HEK293 (cell line): Measurements from ENCODE around the gene METTL24.

ENCODE experiments used
- ATF2 ChIP-seq: fragments of 450-650 bp; formaldehyde crosslinking; IDR thresholded peaks from 2 replicates; pipeline ENCODE4 v1.5.1; 2016; ENCODE audit warnings: missing biosample characterization, missing genetic modification characterization, low read depth
- EGR2 ChIP-seq: fragments of 450-650 bp; formaldehyde crosslinking; IDR thresholded peaks from 2 replicates; pipeline ENCODE4 v1.5.1; 2016; ENCODE audit warnings: low read depth, missing biosample characterization, missing genetic modification characterization
- GFI1B ChIP-seq: fragments of 450-650 bp; formaldehyde crosslinking; IDR thresholded peaks from 2 replicates; pipeline ENCODE4 v1.5.1; 2016; ENCODE audit warnings: missing biosample characterization, missing genetic modification characterization
- ZNF580 ChIP-seq: fragments of 450-650 bp; formaldehyde crosslinking; IDR thresholded peaks from 2 replicates; pipeline ENCODE4 v1.5.1; 2016; ENCODE audit warnings: missing biosample characterization, missing genetic modification characterization
- ZNF629 ChIP-seq: fragments of 450-650 bp; formaldehyde crosslinking; IDR thresholded peaks from 2 replicates; pipeline ENCODE4 v1.5.1; 2017; ENCODE audit warnings: missing biosample characterization, missing genetic modification characterization
- ZNF701 ChIP-seq: fragments of 450-650 bp; formaldehyde crosslinking; IDR thresholded peaks from 2 replicates; pipeline ENCODE4 v1.5.1; 2016; ENCODE audit warnings: missing biosample characterization, missing genetic modification characterization
- TF ChIP-seq, protein P1 (sequence below): fragments of 450-650 bp; formaldehyde crosslinking; IDR thresholded peaks from 2 replicates; pipeline ENCODE4 v1.5.1; 2016; ENCODE audit warnings: missing biosample characterization, missing genetic modification characterization
- TF ChIP-seq, protein P2 (sequence below): fragments of 450-650 bp; formaldehyde crosslinking; IDR thresholded peaks from 2 replicates; pipeline ENCODE4 v1.5.1; 2016; ENCODE audit warnings: missing biosample characterization, missing genetic modification characterization, low read depth
- TF ChIP-seq, protein P3 (sequence below): fragments of 450-650 bp; formaldehyde crosslinking; IDR thresholded peaks from 2 replicates; pipeline ENCODE4 v1.5.1; 2016; ENCODE audit warnings: missing biosample characterization, missing genetic modification characterization, borderline replicate concordance

DNA sequence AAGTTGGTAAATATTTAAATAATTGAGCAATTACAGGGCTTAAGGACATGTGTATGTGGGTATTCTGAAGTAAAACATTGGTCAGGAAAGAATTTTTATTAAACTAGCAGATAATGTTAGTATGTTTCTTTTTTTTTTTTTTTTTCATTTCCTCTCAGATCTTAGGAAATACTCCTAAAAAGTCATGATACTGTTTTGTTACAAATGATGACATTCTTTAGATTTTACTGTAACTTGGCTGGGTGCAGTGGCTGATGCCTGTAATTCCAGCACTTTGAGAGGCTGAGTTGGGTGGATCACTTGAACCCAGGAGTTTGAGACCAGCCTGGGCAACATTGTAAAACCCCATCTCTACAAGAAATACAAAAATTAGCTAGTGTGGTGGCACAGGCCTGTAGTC is 136.4 kb downstream of the METTL24 start:
- TF ChIP-seq, protein P1, sequence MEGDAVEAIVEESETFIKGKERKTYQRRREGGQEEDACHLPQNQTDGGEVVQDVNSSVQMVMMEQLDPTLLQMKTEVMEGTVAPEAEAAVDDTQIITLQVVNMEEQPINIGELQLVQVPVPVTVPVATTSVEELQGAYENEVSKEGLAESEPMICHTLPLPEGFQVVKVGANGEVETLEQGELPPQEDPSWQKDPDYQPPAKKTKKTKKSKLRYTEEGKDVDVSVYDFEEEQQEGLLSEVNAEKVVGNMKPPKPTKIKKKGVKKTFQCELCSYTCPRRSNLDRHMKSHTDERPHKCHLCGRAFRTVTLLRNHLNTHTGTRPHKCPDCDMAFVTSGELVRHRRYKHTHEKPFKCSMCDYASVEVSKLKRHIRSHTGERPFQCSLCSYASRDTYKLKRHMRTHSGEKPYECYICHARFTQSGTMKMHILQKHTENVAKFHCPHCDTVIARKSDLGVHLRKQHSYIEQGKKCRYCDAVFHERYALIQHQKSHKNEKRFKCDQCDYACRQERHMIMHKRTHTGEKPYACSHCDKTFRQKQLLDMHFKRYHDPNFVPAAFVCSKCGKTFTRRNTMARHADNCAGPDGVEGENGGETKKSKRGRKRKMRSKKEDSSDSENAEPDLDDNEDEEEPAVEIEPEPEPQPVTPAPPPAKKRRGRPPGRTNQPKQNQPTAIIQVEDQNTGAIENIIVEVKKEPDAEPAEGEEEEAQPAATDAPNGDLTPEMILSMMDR (tag by site-specific recombination): no peak
- TF ChIP-seq, protein P2, sequence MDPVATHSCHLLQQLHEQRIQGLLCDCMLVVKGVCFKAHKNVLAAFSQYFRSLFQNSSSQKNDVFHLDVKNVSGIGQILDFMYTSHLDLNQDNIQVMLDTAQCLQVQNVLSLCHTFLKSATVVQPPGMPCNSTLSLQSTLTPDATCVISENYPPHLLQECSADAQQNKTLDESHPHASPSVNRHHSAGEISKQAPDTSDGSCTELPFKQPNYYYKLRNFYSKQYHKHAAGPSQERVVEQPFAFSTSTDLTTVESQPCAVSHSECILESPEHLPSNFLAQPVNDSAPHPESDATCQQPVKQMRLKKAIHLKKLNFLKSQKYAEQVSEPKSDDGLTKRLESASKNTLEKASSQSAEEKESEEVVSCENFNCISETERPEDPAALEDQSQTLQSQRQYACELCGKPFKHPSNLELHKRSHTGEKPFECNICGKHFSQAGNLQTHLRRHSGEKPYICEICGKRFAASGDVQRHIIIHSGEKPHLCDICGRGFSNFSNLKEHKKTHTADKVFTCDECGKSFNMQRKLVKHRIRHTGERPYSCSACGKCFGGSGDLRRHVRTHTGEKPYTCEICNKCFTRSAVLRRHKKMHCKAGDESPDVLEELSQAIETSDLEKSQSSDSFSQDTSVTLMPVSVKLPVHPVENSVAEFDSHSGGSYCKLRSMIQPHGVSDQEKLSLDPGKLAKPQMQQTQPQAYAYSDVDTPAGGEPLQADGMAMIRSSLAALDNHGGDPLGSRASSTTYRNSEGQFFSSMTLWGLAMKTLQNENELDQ (tag by site-specific recombination): no peak
- TF ChIP-seq, protein P3, sequence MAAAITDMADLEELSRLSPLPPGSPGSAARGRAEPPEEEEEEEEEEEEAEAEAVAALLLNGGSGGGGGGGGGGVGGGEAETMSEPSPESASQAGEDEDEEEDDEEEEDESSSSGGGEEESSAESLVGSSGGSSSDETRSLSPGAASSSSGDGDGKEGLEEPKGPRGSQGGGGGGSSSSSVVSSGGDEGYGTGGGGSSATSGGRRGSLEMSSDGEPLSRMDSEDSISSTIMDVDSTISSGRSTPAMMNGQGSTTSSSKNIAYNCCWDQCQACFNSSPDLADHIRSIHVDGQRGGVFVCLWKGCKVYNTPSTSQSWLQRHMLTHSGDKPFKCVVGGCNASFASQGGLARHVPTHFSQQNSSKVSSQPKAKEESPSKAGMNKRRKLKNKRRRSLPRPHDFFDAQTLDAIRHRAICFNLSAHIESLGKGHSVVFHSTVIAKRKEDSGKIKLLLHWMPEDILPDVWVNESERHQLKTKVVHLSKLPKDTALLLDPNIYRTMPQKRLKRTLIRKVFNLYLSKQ (tag by site-specific recombination): no peak
- TF ChIP-seq ZNF701 (tag by site-specific recombination) (no peak), GFI1B (no peak), ZNF629 (tag by site-specific recombination) (no peak), ZNF580 (no peak), EGR2 (tag by site-specific recombination) (no peak), ATF2 (tag by site-specific recombination) (no peak)
